Esophagus muscularis mucosa (tissue), 4 donors: Measurements from ENCODE around the gene ETFA. TPM values are rescaled to one million over a fixed set of nuclear protein-coding genes. Genes with fewer than 3 reads are reported as not detected.

Source experiments
- DNase-seq: peaks from one replicate; pipeline ENCODE4 v3.0.0-alpha.2; 2017; ENCODE audit errors: extremely low spot score
- H3K27ac ChIP-seq, 4 donors: fragments of 200-600 bp; sonication (generic); replicated peaks in 1 of 4; 1 replicate in 3 of 4; 2 replicates in 1 of 4; pipeline ENCODE4 v1.5.1; 2016 to 2019; ENCODE audit warnings: mild to moderate bottlenecking in 1 of 4
- H3K27me3 ChIP-seq, 4 donors: fragments of 200-600 bp; sonication (generic); one replicate each; pipeline versions ENCODE4 v1.5.1 to v1.6.0; 2016 to 2019
- H3K36me3 ChIP-seq, 4 donors: fragments of 200-600 bp; sonication (generic); one replicate each; pipeline ENCODE4 v1.5.1; 2016 to 2019
- H3K4me1 ChIP-seq, 4 donors: fragments of 200-600 bp; sonication (generic); one replicate each; pipeline ENCODE4 v1.5.1; 2016 to 2019
- H3K4me3 ChIP-seq, 4 donors: fragments of 200-600 bp; sonication (generic); 1 replicate in 2 of 4; 2 replicates in 2 of 4; pipeline ENCODE4 v1.5.1; 2016 to 2019; ENCODE audit warnings: mild to moderate bottlenecking in 4 of 4, moderate library complexity in 1 of 4
- H3K9me3 ChIP-seq, 4 donors: fragments of 200-600 bp; sonication (generic); 1 replicate in 3 of 4; 2 replicates in 1 of 4; pipeline ENCODE4 v1.5.1; 2016 to 2019
- CTCF ChIP-seq, 3 experiments: fragments of 200-600 bp in 2 of 3; fragments of 450-650 bp in 1 of 3; sonication (generic) in 2 of 3; IDR thresholded peaks; one replicate each; pipeline ENCODE4 v1.5.1; 2017 to 2019; ENCODE audit warnings: antibody characterized with exemption in 3 of 3, mild to moderate bottlenecking in 2 of 3, moderate library complexity in 1 of 3
- EP300 ChIP-seq: sonication (generic); formaldehyde crosslinking; IDR thresholded peaks from one replicate; pipeline ENCODE4 v1.6.1; 2017; ENCODE audit warnings: antibody characterized with exemption
- POLR2A ChIP-seq: fragments of 450-650 bp; IDR thresholded peaks from one replicate; pipeline ENCODE4 v1.6.1; 2017; ENCODE audit warnings: antibody characterized with exemption, moderate library complexity, mild to moderate bottlenecking, low read depth
- POLR2AphosphoS5 ChIP-seq, 2 donors: sonication (generic); formaldehyde crosslinking; IDR thresholded peaks; one replicate each; pipeline ENCODE4 v1.6.1; 2017; ENCODE audit warnings: antibody characterized with exemption in 2 of 2
- WGBS: methylation state at CpG from one replicate; pipeline ENCODE4 v1.1.5; 2018; 5-methylcytosine and 5-hydroxymethylcytosine counted together
- intact Hi-C: fragments of 100-400 bp; cut with DNase I; formaldehyde crosslinking; loops from one replicate; pipeline ENCODE4 v1.15.1; 2023
- total RNA-seq, 4 donors: library from RNA; depleted of rRNA; stranded (reverse); fragments of >200 nt; gene quantifications; one replicate each; pipeline versions ENCODE4 v1.1.0 to v1.2.1, GENCODE V29; 2016

The ETFA gene
- total RNA-seq, 4 donors from 2014 or later: 98.7 to 137 (median 130) TPM

- no peaks in the 10 kb centered on the region for H3K36me3 ChIP-seq
- TF ChIP-seq EP300 (no peak), CTCF (IDR thresholded peaks at IDR 0.05) (no peak), POLR2A (no peak), POLR2AphosphoS5 (IDR thresholded peaks at IDR 0.05) (no peak)
- peaks cover 12 to 37% (median 20%) of the 10 kb centered on the region in 4 donors for H3K4me1 ChIP-seq
- intact Hi-C loops: no loop called here
- no peak overlapping the region for H3K4me3 ChIP-seq
- 93% methylated on average over 5 of the region's 5 CpGs for WGBS
- peaks cover 0 to 48% (median 0%) of the 10 kb centered on the region in 4 donors for H3K27me3 ChIP-seq
- no peaks in the 10 kb centered on the region for H3K9me3 ChIP-seq
- no peak overlapping the region for H3K27ac ChIP-seq
- no peak for DNase-seq
Measured at GRCh38 chr15:76174654-76175053, 136.6 kb downstream of the ETFA start.

GRCh38 chr15:76173317-76173834 is 137.9 kb downstream of the ETFA start:
- peaks cover 9 to 37% (median 17%) of the 10 kb centered on the region in 4 donors for H3K4me1 ChIP-seq
- intact Hi-C loops: no loop called here
- no peak overlapping the region for H3K4me3 ChIP-seq
- H3K27ac ChIP-seq: peak overlapping the region in 1 of 4 donors; percentile 15
- H3K36me3 ChIP-seq: no peaks in the 10 kb centered on the region
- TF ChIP-seq POLR2A: no peak
- TF ChIP-seq CTCF (IDR thresholded peaks at IDR 0.05): no peak
- no peak for TF ChIP-seq POLR2AphosphoS5 (IDR thresholded peaks at IDR 0.05)
- no peak for TF ChIP-seq EP300
- H3K9me3 ChIP-seq: no peaks in the 10 kb centered on the region
- H3K27me3 ChIP-seq: peaks cover 0 to 36% (median 0%) of the 10 kb centered on the region in 4 donors
- 74% methylated on average over 8 of the region's 8 CpGs for WGBS
- no peak for DNase-seq

- no peak for DNase-seq
- TF ChIP-seq CTCF (IDR thresholded peaks at IDR 0.05): no peak
- no peak for TF ChIP-seq POLR2AphosphoS5 (IDR thresholded peaks at IDR 0.05)
- no peak for TF ChIP-seq EP300
- TF ChIP-seq POLR2A: no peak
- peak overlapping the region in 1 of 4 donors; percentile 15 for H3K27ac ChIP-seq
- no peaks in the 10 kb centered on the region for H3K9me3 ChIP-seq
- no peaks in the 10 kb centered on the region for H3K36me3 ChIP-seq
- H3K4me1 ChIP-seq: peaks cover 4 to 31% (median 11%) of the 10 kb centered on the region in 4 donors
- intact Hi-C loops: no loop called here
- H3K27me3 ChIP-seq: peaks cover 0 to 30% (median 0%) of the 10 kb centered on the region in 4 donors
- WGBS: 67% methylated on average over 12 of the region's 16 CpGs
- H3K4me3 ChIP-seq: no peak overlapping the region
Measured at GRCh38 chr15:76172782-76173181, 138.5 kb downstream of the ETFA start.

GRCh38 chr15:76169911-76170800 is 141.1 kb downstream of the ETFA start:
- DNase-seq: no peak
- Histone ChIP-seq H3K27me3 (peaks cover 0 to 10% (median 0%) of the 10 kb centered on the region in 4 donors), H3K9me3 (no peaks in the 10 kb centered on the region), H3K4me1 (peaks cover 0 to 26% (median 8%) of the 10 kb centered on the region in 4 donors), H3K27ac (peak overlapping the region; percentile 49 to 68 (median 61)), H3K36me3 (no peaks in the 10 kb centered on the region), H3K4me3 (no peak overlapping the region)
- no peak for TF ChIP-seq POLR2A
- TF ChIP-seq EP300: no peak
- no peak for TF ChIP-seq CTCF (IDR thresholded peaks at IDR 0.05)
- no peak for TF ChIP-seq POLR2AphosphoS5 (IDR thresholded peaks at IDR 0.05)
- intact Hi-C loops: no loop called here
- WGBS: 59% methylated on average over 12 of the region's 16 CpGs
